Neural cell (in vitro differentiated cells): ENCODE data around the gene MINDY4. TPM values are rescaled to one million over a fixed set of nuclear protein-coding genes. Genes with fewer than 3 reads are reported as not detected.

Experiments
- H2AFZ ChIP-seq: fragments of 200-600, 300-800 bp; sonication (generic), shearing (Covaris generic); 2 replicates; pipeline ENCODE4 v1.6.0; 2014; ENCODE audit warnings: low read depth, mild to moderate bottlenecking, antibody characterized with exemption, low read length, moderate library complexity
- H3F3A ChIP-seq: fragments of 200-600 bp; shearing (Covaris generic); 2 replicates; pipeline ENCODE4 v1.6.1; 2016; ENCODE audit warnings: mild to moderate bottlenecking, moderate library complexity, mixed read lengths, antibody characterized with exemption, low read length; ENCODE audit not compliant: insufficient read depth, poor library complexity, severe bottlenecking
- H3K27ac ChIP-seq: fragments of 200-600, 300-800 bp; sonication (generic), shearing (Covaris generic); 2 replicates; pipeline ENCODE4 v1.5.1; 2014; ENCODE audit warnings: mild to moderate bottlenecking, low read length, moderate library complexity
- H3K27me3 ChIP-seq: fragments of 300-800, 200-600 bp; sonication (generic), shearing (Covaris generic); 2 replicates; pipeline ENCODE4 v1.6.0; 2014; ENCODE audit warnings: mild to moderate bottlenecking, low read depth, low read length, moderate library complexity; ENCODE audit not compliant: insufficient read depth
- H3K36me3 ChIP-seq: fragments of 300-800, 200-600 bp; sonication (generic), shearing (Covaris generic); 2 replicates; pipeline ENCODE4 v1.5.1; 2014; ENCODE audit warnings: mild to moderate bottlenecking, antibody characterized with exemption, low read length, moderate library complexity; ENCODE audit not compliant: insufficient read depth
- H3K4me2 ChIP-seq: fragments of 300-800, 200-600 bp; sonication (generic), shearing (Covaris generic); 2 replicates; pipeline ENCODE4 v1.6.0; 2014; ENCODE audit warnings: mild to moderate bottlenecking, low read length
- H3K4me3 ChIP-seq: fragments of 300-800, 200-600 bp; sonication (generic), shearing (Covaris generic); 2 replicates; pipeline ENCODE4 v1.5.1; 2014; ENCODE audit warnings: mild to moderate bottlenecking, low read length, moderate library complexity
- H3K79me2 ChIP-seq: fragments of 200-600 bp; shearing (Covaris generic); replicated peaks from 2 replicates; pipeline ENCODE4 v1.6.0; 2014; ENCODE audit warnings: mild to moderate bottlenecking, low read length, moderate library complexity; ENCODE audit not compliant: insufficient read depth
- H3K9ac ChIP-seq: fragments of 300-800, 200-600 bp; sonication (generic), shearing (Covaris generic); 2 replicates; pipeline ENCODE4 v1.6.1; 2016; ENCODE audit warnings: mild to moderate bottlenecking, low read length, mixed read lengths
- H3K9me2 ChIP-seq: fragments of 200-600 bp; shearing (Covaris generic); 2 replicates; pipeline ENCODE4 v1.6.1; 2016; ENCODE audit warnings: mild to moderate bottlenecking, low read length, mixed read lengths; ENCODE audit not compliant: insufficient read depth
- H3K9me3 ChIP-seq: fragments of 200-600, 300-800 bp; sonication (generic), shearing (Covaris generic); 2 replicates; pipeline ENCODE4 v1.6.1; 2016; ENCODE audit warnings: mild to moderate bottlenecking, mixed run types, low read length, moderate library complexity, mixed read lengths
- H4K20me1 ChIP-seq: fragments of 200-600 bp; shearing (Covaris generic); 2 replicates; pipeline ENCODE4 v1.6.1; 2016; ENCODE audit warnings: mild to moderate bottlenecking, mixed run types; ENCODE audit not compliant: insufficient read depth
- CTCF ChIP-seq: fragments of 450-650 bp; IDR thresholded peaks from 2 replicates; pipeline ENCODE4 v1.5.1; 2014; ENCODE audit warnings: antibody characterized with exemption, mild to moderate bottlenecking, moderate library complexity; ENCODE audit not compliant: poor library complexity, severe bottlenecking
- EP300 ChIP-seq: fragments of 450-650 bp; conservative IDR thresholded peaks from 2 replicates; pipeline ENCODE4 v1.6.1; 2014; ENCODE audit warnings: antibody characterized with exemption, mild to moderate bottlenecking, moderate library complexity; ENCODE audit not compliant: poor library complexity, severe bottlenecking
- EZH2 ChIP-seq: fragments of 200-600, 300-800 bp; shearing (Covaris generic), sonication (generic); IDR thresholded peaks from 2 replicates; pipeline ENCODE4 v1.6.1; 2014; ENCODE audit warnings: antibody characterized with exemption, low read length, borderline replicate concordance, mild to moderate bottlenecking; ENCODE audit not compliant: insufficient read depth, poor library complexity, severe bottlenecking
- MXI1 ChIP-seq: fragments of 450-650 bp; conservative IDR thresholded peaks from 2 replicates; pipeline ENCODE4 v1.6.1; 2014; ENCODE audit warnings: antibody characterized with exemption, mild to moderate bottlenecking; ENCODE audit not compliant: poor library complexity, severe bottlenecking
- POLR2AphosphoS5 ChIP-seq: IDR thresholded peaks from 2 replicates; pipeline ENCODE4 v1.6.1; 2012
- RAD21 ChIP-seq: fragments of 450-650 bp; conservative IDR thresholded peaks from 2 replicates; pipeline ENCODE4 v1.6.1; 2014; ENCODE audit warnings: antibody characterized with exemption, mild to moderate bottlenecking, moderate library complexity
- REST ChIP-seq: IDR thresholded peaks from 2 replicates; pipeline ENCODE4 v1.6.1; 2012; ENCODE audit warnings: borderline replicate concordance
- SMC3 ChIP-seq: fragments of 450-650 bp; conservative IDR thresholded peaks from 2 replicates; pipeline ENCODE4 v1.6.1; 2014; ENCODE audit warnings: antibody characterized with exemption, mild to moderate bottlenecking, moderate library complexity; ENCODE audit not compliant: poor library complexity
- TAF1 ChIP-seq: IDR thresholded peaks from 2 replicates; pipeline ENCODE4 v1.6.1; 2012; ENCODE audit warnings: low read depth
- polyA plus RNA-seq: library from polyadenylated mRNA; depleted of rRNA; stranded (reverse); fragments of >200 nt; gene quantifications from 2 replicates; pipeline ENCODE4 v1.2.3, GENCODE V29; 2014

MINDY4 gene
- polyA plus RNA-seq, 1 donor from 2014 or later = 1.0 TPM

GRCh38 chr7:30816645-30817370, 45.6 kb downstream of the MINDY4 start:
- Histone ChIP-seq H3F3A (no peaks in the 10 kb centered on the region), H2AFZ (no peak overlapping the region), H4K20me1 (no peaks in the 10 kb centered on the region), H3K9ac (no peak overlapping the region), H3K27ac (no peak overlapping the region), H3K27me3 (no peaks in the 10 kb centered on the region), H3K4me3 (no peak overlapping the region), H3K79me2 (no peaks in the 10 kb centered on the region), H3K9me2 (no peaks in the 10 kb centered on the region), H3K4me2 (no peak overlapping the region), H3K9me3 (no peaks in the 10 kb centered on the region), H3K36me3 (no peaks in the 10 kb centered on the region)
- TF ChIP-seq REST (no peak), MXI1 (no peak), TAF1 (no peak), POLR2AphosphoS5 (no peak), CTCF (no peak), EP300 (no peak), SMC3 (no peak), EZH2 (no peak), RAD21 (no peak)

- H3K4me2 ChIP-seq = no peak overlapping the region
- H3K9ac ChIP-seq = no peak overlapping the region
- no peak for TF ChIP-seq TAF1
- H3K36me3 ChIP-seq = no peaks in the 10 kb centered on the region
- H2AFZ ChIP-seq = no peak overlapping the region
- H3K4me3 ChIP-seq = no peak overlapping the region
- no peaks in the 10 kb centered on the region for H3K27me3 ChIP-seq
- H3K9me3 ChIP-seq = no peaks in the 10 kb centered on the region
- no peaks in the 10 kb centered on the region for H3K9me2 ChIP-seq
- no peaks in the 10 kb centered on the region for H4K20me1 ChIP-seq
- no peaks in the 10 kb centered on the region for H3F3A ChIP-seq
- no peak overlapping the region for H3K27ac ChIP-seq
- no peaks in the 10 kb centered on the region for H3K79me2 ChIP-seq
Observed at GRCh38 chr7:30817371-30817767, 46.2 kb downstream of the MINDY4 start.
